ENCODE measurements around the gene TSSK3.
"Not testable (repeated sequence)": the region's sequence is repeated elsewhere in the genome, so short reads cannot be mapped to it uniquely, and the experiment has no call there.

TSSK3 gene

GRCh38 chr1:32363713-32364112 is 1.4 kb downstream of the TSSK3 start:
- DNase-seq (ENCODE audit: low spot score) = no peak

- no peak for DNase-seq (ENCODE audit: low spot score)
Observed at GRCh38 chr1:32364836-32365235, 2.5 kb downstream of the TSSK3 start.

- no peak for DNase-seq (ENCODE audit: low spot score)
Observed at GRCh38 chr1:32365445-32365844, 3.1 kb downstream of the TSSK3 start.

- no peak for DNase-seq (ENCODE audit: low spot score)
Observed at GRCh38 chr1:32367912-32368635, 5.7 kb downstream of the TSSK3 start.

- no peak for DNase-seq (ENCODE audit: low spot score)
Observed at GRCh38 chr1:32372149-32372756, 9.9 kb downstream of the TSSK3 start.

GRCh38 chr1:32373996-32374592 is 11.8 kb downstream of the TSSK3 start:
- no peak for DNase-seq (ENCODE audit: low spot score)

GRCh38 chr1:32376199-32376598 is 13.9 kb downstream of the TSSK3 start:
- no peak for DNase-seq (ENCODE audit: low spot score)

GRCh38 chr1:32377541-32378220 is 15.3 kb downstream of the TSSK3 start:
- no peak for DNase-seq (ENCODE audit: low spot score)

GRCh38 chr1:32380057-32380456 is 17.7 kb downstream of the TSSK3 start:
- no peak for DNase-seq (ENCODE audit: low spot score)

GRCh38 chr1:32386676-32387392 is 24.5 kb downstream of the TSSK3 start:
- DNase-seq (ENCODE audit: low spot score) = no peak

- no peak for DNase-seq (ENCODE audit: low spot score)
Observed at GRCh38 chr1:32388641-32389040, 26.3 kb downstream of the TSSK3 start.

GRCh38 chr1:32390904-32391870 is 28.8 kb downstream of the TSSK3 start:
- no peak for DNase-seq (ENCODE audit: low spot score)

- DNase-seq (ENCODE audit: low spot score) = no peak
Observed at GRCh38 chr1:32392325-32392724, 30.0 kb downstream of the TSSK3 start.

GRCh38 chr1:32393136-32393535 is 30.8 kb downstream of the TSSK3 start:
- no peak for DNase-seq (ENCODE audit: low spot score)

- no peak for DNase-seq (ENCODE audit: low spot score)
Observed at GRCh38 chr1:32393832-32394140, 31.4 kb downstream of the TSSK3 start.

GRCh38 chr1:32394141-32394889 is 32.0 kb downstream of the TSSK3 start, which contains the start of gene BSDC1:
BSDC1 (minus strand) TSS chr1:32394441; CDS start chr1:32394414, 27 bp downstream.
- DNase-seq (ENCODE audit: low spot score) = peak; percentile 99

GRCh38 chr1:32394890-32395432 is 32.6 kb downstream of the TSSK3 start:
- peak; percentile 34 for DNase-seq (ENCODE audit: low spot score)

- not testable (repeated sequence) for DNase-seq (ENCODE audit: low spot score)
Observed at GRCh38 chr1:32396524-32396923, 34.2 kb downstream of the TSSK3 start.

GRCh38 chr1:32398401-32398800 is 36.1 kb downstream of the TSSK3 start:
- DNase-seq (ENCODE audit: low spot score) = no peak

- no peak for DNase-seq (ENCODE audit: low spot score)
Observed at GRCh38 chr1:32399843-32400242, 37.5 kb downstream of the TSSK3 start.
